Measurements from ENCODE around the gene NINJ1. TPM values are rescaled to one million over a fixed set of nuclear protein-coding genes. Genes with fewer than 3 reads are reported as not detected.

Gene NINJ1
- total and polyA plus RNA-seq, 2 of the 13 experiments (the other 11 are each of a cell fraction or from before 2014, with no cell fraction given) = 81.2 to 92.1 TPM

DNA sequence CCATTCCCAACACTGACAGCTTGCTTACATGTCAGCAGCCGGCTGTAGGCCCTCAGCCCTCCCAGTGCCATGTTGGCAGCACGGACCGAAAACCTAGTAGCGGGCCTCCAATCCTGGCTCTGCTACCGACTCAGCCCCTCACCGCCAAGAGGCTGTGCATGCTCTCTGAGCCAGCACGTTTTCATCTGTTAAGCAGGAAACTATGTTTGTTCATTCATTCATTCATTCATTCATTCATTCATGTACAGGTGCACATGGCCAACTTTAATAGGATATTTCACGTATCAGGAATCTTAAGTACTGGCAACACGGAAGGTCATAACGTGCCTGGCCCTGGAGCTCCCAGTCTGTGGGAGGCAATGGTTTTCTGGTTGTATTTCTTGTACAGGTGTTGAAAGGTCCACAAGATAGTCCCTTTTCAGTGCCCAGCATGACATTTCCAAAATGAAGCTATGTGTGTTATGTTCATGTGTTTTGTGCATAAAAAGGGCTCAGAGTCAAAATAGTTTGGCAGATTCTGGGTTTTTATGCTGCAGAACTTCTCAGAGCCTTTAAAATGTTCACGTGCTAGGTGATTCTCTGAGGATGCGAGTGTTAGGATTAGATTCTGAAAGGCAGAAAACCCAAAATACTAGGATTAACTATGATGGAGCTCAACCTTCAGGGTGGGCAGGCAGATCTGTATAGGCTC is 57.8 kb downstream of the NINJ1 start:
- POLR2A ChIA-PET = no interaction called here
- intact Hi-C loops (cut with micrococcal nuclease; ENCODE audit: unreplicated experiment) = no loop called here
- in situ Hi-C loops (cut with HindIII; ENCODE audit: extremely low pct_ligation_motif_present, low pct_unique_long_range_greater_than_20kb) = no loop called here
- DNase-seq (ENCODE audit: low spot score) (no peak), ATAC-seq (no peak), FAIRE-seq (no peak)
- no peaks in the 10 kb centered on the region for H3K79me2 ChIP-seq (ENCODE audit: insufficient read depth, low read length)
- H3K9me3 ChIP-seq (ENCODE audit: low read length) = no peaks in the 10 kb centered on the region
- CTCF ChIA-PET (ENCODE audit: low intra/inter-chr PET ratio, low total read pairs) = no interaction called here
- no peak overlapping the region for H3K27ac ChIP-seq (ENCODE audit: extremely low read length, insufficient read depth, low read length)
- H3K4me3 ChIP-seq (replicated peaks in 1 of 3; ENCODE audit: insufficient read depth in 1 of 3, low read depth in 2 of 3, low read length in 3 of 3) = no peak overlapping the region
- no peaks in the 10 kb centered on the region for H3K27me3 ChIP-seq (ENCODE audit: control insufficient read depth in 1 of 2, insufficient read depth in 2 of 2, low read length in 2 of 2)
- no peaks in the 10 kb centered on the region for H4K20me1 ChIP-seq (ENCODE audit: insufficient read depth, low read length)
- TF ChIP-seq RELA (CRISPR knock-in tag; IDR thresholded peaks at IDR 0.05) (no peak), BRD4 (CRISPR knock-in tag; IDR thresholded peaks at IDR 0.05) (no peak), SMAD3 (CRISPR knock-in tag; IDR thresholded peaks at IDR 0.05) (no peak), NRL (CRISPR knock-in tag; IDR thresholded peaks at IDR 0.05; ENCODE audit: borderline replicate concordance) (no peak), LCORL (IDR thresholded peaks at IDR 0.05) (no peak), LCORL (CRISPR knock-in tag; IDR thresholded peaks at IDR 0.05) (no peak)
- TF ChIP-seq, protein P1, sequence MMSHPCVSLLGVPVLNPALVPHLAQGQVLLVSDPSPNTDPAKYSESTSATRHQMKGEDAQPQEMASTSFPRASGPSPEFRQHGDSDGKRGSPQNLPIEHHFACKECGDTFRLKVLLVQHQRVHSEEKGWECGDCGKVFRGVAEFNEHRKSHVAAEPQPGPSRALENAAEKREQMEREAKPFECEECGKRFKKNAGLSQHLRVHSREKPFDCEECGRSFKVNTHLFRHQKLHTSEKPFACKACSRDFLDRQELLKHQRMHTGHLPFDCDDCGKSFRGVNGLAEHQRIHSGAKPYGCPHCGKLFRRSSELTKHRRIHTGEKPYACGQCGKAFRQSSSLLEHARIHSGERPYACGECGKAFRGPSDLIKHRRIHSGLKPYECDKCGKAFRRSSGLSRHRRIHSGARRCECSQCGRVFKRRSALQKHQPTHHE (CRISPR knock-in tag; IDR thresholded peaks at IDR 0.05; ENCODE audit: borderline replicate concordance) = no peak
- TF ChIP-seq, protein P2, sequence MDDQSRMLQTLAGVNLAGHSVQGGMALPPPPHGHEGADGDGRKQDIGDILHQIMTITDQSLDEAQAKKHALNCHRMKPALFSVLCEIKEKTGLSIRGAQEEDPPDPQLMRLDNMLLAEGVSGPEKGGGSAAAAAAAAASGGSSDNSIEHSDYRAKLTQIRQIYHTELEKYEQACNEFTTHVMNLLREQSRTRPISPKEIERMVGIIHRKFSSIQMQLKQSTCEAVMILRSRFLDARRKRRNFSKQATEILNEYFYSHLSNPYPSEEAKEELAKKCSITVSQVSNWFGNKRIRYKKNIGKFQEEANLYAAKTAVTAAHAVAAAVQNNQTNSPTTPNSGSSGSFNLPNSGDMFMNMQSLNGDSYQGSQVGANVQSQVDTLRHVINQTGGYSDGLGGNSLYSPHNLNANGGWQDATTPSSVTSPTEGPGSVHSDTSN (CRISPR knock-in tag; IDR thresholded peaks at IDR 0.05; ENCODE audit: borderline replicate concordance) = no peak
- no TSS peak for BruUV-seq (replicated peaks)
- no peaks in the 10 kb centered on the region for H3K36me3 ChIP-seq (replicated peaks in 1 of 2; ENCODE audit: control insufficient read depth in 1 of 2, insufficient read depth in 2 of 2, low read length in 2 of 2)
- H3K4me2 ChIP-seq (ENCODE audit: low read depth, low read length) = no peak overlapping the region
- WGBS (ENCODE audit: low lambda C conversion rate) = 77% methylated on average over 11 of the region's 12 CpGs
- peaks cover 15% of the 10 kb centered on the region; the same call in 1 of the 2 replicates for H3K4me1 ChIP-seq (ENCODE audit: insufficient read depth, low read length)
- H2AFZ ChIP-seq (ENCODE audit: low read length) = no peak overlapping the region
- no peak overlapping the region for H3K9ac ChIP-seq (ENCODE audit: insufficient read depth, low read depth, low read length)
